Measurements from ENCODE around the gene EFHC1.
"Not testable (repeated sequence)": the region's sequence is repeated elsewhere in the genome, so short reads cannot be mapped to it uniquely, and the experiment has no call there.

DNA sequence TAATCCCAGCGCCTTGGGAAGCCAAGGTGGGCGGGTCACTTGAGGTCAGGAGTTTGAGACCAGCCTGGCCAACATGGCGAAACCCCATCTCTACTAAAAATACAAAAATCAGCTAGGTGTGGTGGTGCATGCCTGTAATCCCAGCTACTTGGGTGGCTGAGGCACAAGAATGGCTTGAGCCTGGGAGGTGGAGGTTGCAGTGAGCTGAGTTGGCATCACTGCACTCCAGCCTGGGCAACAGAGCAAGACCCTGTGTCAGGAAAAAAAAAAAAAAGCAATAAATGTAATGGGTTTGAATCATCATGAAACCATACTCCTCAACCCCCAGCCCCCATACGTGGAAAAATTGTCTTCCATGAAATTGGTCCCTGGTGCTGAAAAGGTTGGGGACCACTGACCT is 32.0 kb upstream of the EFHC1 start:
- not testable (repeated sequence) for TF ChIP-seq POLR2AphosphoS5 (IDR thresholded peaks at IDR 0.05; ENCODE audit: borderline replicate concordance, low read depth, low read length); EZH2 (IDR thresholded peaks at IDR 0.05)

Data from SK-N-MC (cell line).